Measurements from ENCODE around the gene KCNJ10.

KCNJ10 gene

DNA sequence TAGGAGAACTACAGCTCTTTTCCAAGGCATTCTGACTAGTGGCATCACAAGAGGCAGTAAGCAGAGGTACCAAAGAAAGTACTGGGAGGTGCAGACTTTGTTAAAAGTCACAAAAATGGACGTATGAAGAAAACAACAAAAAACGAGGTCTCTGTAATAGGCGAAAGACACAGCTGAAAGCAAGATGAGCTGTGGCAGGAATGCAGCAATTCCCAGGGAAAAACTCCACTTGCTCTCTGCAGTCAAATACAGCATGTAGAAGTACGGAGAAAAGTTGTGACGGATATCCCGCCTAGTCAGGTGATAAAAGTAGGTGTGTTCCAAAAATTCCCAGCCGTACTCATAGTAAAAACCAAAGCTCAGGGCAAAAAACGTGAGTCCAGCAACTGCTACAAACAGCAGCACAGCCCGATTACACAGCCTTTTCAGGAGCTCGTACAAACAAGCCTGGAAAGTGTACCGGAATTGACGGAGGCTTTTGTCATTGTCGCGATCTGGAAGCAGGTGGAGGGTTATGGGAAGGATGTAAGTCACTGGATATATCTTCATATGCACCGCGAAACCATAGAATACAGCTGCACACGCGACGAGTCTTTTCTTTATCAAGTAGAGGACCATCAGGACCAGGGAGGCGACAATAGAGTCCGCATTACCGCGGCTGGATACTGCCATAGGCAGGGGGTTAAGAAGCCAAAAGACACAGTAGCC, 39.1 kb downstream of the KCNJ10 start:
- no peak for TF ChIP-seq POLR2A (IDR thresholded peaks at IDR 0.05; ENCODE audit: low read depth, low read length)
- TF ChIP-seq TAF1 (IDR thresholded peaks at IDR 0.05; ENCODE audit: borderline replicate concordance, low read depth, low read length) = no peak
- no peak for TF ChIP-seq POLR2AphosphoS5 (IDR thresholded peaks at IDR 0.05; ENCODE audit: low read depth, low read length)
- no peak for DNase-seq (ENCODE audit: insufficient read length)
- peak; percentile 67 for FAIRE-seq

DNA sequence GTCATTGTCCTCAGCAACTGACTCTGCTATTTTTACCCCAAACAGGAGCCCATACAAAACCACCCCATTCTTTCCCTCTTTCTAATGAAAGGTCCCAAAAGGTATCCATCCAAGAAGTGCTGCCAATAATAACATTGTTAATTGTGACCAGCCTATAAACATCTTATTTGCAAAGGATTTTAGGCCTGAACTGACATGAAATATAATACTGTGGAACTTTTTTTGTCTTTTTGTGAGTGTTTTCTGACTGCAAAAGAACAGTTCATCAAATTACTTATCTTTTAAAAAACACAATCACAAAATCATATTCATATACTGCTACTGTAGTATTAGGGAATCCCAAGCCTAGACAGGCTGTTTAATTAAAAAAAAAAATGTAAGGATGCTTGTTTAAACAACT, 41.5 kb downstream of the KCNJ10 start:
- TF ChIP-seq TAF1 (IDR thresholded peaks at IDR 0.05; ENCODE audit: borderline replicate concordance, low read depth, low read length) (no peak), POLR2AphosphoS5 (IDR thresholded peaks at IDR 0.05; ENCODE audit: low read depth, low read length) (no peak), POLR2A (IDR thresholded peaks at IDR 0.05; ENCODE audit: low read depth, low read length) (no peak)
- DNase-seq (ENCODE audit: insufficient read length) = no peak

DNA sequence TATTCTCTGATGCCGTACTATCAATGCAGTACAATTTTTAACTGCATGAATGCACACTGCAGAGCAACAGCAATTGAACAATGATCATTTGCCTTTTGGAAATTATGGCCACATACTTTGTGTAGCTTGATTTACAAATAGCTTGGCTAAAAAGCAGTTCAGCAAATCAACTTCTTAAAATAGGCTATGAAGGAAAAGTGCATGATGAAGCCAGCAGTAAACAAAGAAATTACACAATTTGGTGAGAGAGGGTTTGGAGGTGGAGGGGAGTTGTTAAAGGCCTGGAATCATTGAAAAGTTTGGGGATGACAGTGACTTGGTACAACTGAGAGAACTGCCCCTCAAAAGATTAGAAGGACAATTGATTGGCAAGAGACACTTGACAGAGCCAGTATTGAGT, 44.6 kb downstream of the KCNJ10 start:
- FAIRE-seq = peak; percentile 30
- no peak for TF ChIP-seq POLR2A (IDR thresholded peaks at IDR 0.05; ENCODE audit: low read depth, low read length)
- no peak for TF ChIP-seq TAF1 (IDR thresholded peaks at IDR 0.05; ENCODE audit: borderline replicate concordance, low read depth, low read length)
- no peak for TF ChIP-seq POLR2AphosphoS5 (IDR thresholded peaks at IDR 0.05; ENCODE audit: low read depth, low read length)
- DNase-seq (ENCODE audit: insufficient read length) = no peak

More for the DNA sequence above, 41.5 kb downstream of the KCNJ10 start:
- FAIRE-seq = no peak

DNA sequence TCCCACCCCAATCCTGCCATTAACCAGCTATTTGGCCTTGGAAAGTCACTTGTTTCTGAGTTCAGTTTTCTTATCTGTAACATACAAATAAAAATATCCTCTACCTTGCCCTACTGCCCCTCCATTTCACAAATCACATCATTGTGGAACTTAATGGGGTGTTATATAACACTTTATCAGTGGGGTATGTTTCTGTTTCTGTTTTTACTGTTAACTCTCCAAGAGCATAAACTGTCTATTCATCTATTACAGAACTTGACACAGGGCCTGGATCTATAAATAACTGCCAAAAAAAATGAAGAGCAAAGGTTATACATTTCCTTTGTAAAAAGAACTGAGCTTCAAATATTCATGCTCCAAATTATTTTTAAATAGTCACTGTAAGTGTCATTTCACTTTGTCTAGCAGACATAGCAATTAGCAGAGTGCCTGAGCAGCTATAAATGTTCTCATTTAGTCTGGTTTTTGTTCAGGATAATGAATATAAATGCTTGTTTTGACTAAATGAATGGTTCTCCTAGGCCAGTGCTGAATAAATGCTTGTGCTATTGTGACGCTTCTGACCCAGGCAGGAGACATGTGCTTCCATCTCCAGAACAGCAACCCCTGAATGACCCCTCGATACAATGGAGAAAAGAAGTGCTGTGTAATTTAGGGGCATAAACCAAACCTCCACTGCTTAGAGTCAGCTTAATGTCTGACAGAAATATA, 45.6 kb downstream of the KCNJ10 start:
- FAIRE-seq = peak; percentile 63
- no peak for TF ChIP-seq TAF1 (IDR thresholded peaks at IDR 0.05; ENCODE audit: borderline replicate concordance, low read depth, low read length)
- TF ChIP-seq POLR2A (IDR thresholded peaks at IDR 0.05; ENCODE audit: low read depth, low read length) = no peak
- DNase-seq (ENCODE audit: insufficient read length) = no peak

DNA sequence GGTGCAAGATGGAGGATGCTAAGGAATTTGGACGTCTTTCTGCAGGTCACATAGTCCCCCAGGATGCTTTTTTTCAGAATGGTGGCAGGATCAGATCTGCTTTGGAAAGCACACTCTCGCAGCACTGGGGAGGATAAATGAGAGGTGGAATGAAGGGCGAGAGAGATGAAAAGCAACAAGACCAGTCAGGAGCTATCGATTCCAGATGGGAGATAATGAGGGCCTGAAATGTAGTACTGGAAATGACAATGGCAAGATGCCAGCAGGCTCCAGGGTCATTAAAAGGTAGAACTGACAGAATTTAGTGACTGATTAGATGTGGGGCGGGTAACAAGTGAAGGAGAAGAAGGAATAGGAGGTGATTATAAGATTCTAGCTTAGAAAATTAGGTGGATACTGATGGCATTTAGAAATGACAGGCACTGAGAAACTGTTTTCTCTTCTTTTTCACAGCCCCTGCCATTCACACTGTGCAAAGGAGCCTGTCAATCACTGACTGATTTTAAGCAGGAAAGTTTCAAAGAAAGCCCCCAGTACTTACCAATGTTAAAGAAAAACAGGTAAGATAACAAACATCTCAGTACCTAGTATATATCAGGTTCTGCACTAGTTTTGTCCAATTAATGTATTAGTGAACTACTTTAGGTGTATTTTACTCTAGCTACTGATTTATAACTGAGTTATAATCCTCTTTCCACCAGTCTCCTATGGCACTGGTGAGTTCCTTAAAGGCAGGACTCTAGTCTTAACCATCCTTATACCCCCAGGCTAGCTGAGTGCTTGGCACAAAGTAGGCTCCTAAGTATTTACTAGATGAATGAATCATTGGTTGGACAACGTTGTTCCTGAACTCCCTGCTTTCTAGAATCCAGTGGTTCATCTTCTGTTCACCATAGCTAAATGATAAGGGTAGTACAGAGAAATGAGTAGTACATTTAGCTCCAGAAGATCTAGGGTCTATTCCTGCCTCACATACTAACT, 47.3 kb downstream of the KCNJ10 start:
- DNase-seq (ENCODE audit: insufficient read length) (no peak), FAIRE-seq (no peak)
- no peak for TF ChIP-seq POLR2AphosphoS5 (IDR thresholded peaks at IDR 0.05; ENCODE audit: low read depth, low read length)
- TF ChIP-seq TAF1 (IDR thresholded peaks at IDR 0.05; ENCODE audit: borderline replicate concordance, low read depth, low read length) = no peak
- TF ChIP-seq POLR2A (IDR thresholded peaks at IDR 0.05; ENCODE audit: low read depth, low read length) = no peak

DNA sequence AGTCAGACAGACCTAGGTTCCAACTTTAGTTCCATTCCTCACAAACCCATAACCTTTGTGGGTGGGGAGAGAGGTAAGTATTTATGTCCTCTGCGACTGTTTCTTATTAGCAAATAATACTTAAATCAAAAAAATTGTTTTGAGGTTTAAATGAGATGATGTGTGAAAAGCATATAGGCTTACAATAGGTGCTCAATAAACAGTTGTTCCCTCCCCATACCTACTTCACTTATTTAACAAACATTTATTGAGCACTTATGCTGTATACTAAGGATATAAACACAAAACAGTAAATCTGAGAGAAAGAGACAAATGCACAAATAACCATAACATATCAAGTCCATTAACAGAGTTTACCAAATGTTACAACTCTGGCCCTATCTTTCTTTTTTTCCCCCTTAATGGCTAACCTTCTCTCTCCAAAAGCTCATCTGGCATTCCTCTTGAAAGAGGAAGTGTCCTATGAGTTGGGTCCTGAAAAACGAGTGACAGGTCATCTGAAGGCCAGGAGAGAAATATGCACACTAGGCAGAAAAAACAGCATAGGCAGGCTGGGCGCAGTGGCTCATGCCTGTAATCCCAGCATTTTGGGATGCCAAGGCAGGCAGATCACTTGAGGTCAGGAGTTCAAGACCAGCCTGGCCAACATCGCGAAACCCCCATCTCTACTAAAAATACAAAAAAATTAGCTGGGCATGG, 48.4 kb downstream of the KCNJ10 start:
- DNase-seq (ENCODE audit: insufficient read length) (no peak), FAIRE-seq (no peak)
- no peak for TF ChIP-seq TAF1 (IDR thresholded peaks at IDR 0.05; ENCODE audit: borderline replicate concordance, low read depth, low read length)
- TF ChIP-seq POLR2A (IDR thresholded peaks at IDR 0.05; ENCODE audit: low read depth, low read length) = no peak

DNA sequence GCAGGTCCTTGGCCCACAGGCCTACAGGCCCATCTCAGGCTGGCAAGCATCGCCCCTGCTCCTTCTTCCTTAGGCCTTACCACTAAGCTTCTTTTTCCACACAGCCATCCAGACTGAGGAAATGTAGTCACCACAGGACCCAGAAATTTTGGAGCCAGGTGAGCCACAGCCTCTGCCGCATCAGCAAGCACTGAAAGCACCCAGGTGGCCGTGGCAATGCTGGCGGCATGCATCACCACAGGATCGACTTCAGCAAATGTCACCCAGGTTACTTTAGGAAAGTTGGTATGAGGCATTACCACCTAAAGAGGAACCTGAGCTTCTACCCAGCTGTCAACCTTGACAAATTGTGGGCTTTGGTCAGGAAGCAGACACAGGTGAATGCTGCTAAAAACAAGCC, 49.8 kb downstream of the KCNJ10 start:
- DNase-seq (ENCODE audit: insufficient read length) (no peak), FAIRE-seq (no peak)
- TF ChIP-seq TAF1 (IDR thresholded peaks at IDR 0.05; ENCODE audit: borderline replicate concordance, low read depth, low read length) (no peak), POLR2A (IDR thresholded peaks at IDR 0.05; ENCODE audit: low read depth, low read length) (no peak), POLR2AphosphoS5 (IDR thresholded peaks at IDR 0.05; ENCODE audit: low read depth, low read length) (no peak)

DNA sequence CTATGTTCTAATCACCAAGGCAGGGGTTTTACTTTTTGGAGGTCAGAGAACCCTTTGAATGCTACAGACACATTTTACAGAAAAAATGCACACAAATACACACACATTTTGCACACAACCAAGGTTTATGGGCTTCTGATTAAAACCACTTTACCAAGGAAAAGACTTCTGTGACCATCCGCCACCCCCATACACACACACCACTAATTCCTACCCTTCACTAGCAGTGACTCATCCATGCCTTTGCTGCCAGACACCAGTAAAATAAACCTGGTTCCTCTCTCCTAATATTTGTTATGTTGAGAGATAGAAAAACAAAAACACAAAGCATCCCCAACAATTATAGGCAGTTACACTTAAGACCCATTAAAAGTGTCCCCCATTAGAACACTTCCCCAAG, 51.1 kb downstream of the KCNJ10 start:
- FAIRE-seq = no peak
- TF ChIP-seq POLR2AphosphoS5 (IDR thresholded peaks at IDR 0.05; ENCODE audit: low read depth, low read length) (no peak), TAF1 (IDR thresholded peaks at IDR 0.05; ENCODE audit: borderline replicate concordance, low read depth, low read length) (no peak), POLR2A (IDR thresholded peaks at IDR 0.05; ENCODE audit: low read depth, low read length) (no peak)
- DNase-seq (ENCODE audit: insufficient read length) = no peak

DNA sequence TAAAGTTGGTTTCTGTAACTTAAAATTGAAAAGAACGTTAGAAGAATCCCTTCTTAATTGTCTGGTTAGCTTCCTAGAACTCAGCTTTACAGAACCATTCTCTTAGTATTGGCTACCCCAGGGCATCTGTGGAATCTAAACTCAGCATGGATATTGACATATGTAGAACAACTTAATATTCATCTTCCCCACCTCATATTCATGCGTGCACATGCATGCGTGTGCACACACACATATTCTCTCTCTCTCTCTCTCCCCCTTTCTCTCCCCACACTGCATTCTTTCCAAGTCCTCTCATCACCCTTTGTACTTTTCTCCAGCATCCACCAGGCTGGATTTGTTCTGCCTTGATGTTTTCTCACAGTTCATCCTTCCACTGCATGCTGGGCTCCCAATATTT, 51.6 kb downstream of the KCNJ10 start:
- TF ChIP-seq POLR2A (IDR thresholded peaks at IDR 0.05; ENCODE audit: low read depth, low read length) (no peak), TAF1 (IDR thresholded peaks at IDR 0.05; ENCODE audit: borderline replicate concordance, low read depth, low read length) (no peak), POLR2AphosphoS5 (IDR thresholded peaks at IDR 0.05; ENCODE audit: low read depth, low read length) (no peak)
- DNase-seq (ENCODE audit: insufficient read length) (no peak), FAIRE-seq (no peak)

DNA sequence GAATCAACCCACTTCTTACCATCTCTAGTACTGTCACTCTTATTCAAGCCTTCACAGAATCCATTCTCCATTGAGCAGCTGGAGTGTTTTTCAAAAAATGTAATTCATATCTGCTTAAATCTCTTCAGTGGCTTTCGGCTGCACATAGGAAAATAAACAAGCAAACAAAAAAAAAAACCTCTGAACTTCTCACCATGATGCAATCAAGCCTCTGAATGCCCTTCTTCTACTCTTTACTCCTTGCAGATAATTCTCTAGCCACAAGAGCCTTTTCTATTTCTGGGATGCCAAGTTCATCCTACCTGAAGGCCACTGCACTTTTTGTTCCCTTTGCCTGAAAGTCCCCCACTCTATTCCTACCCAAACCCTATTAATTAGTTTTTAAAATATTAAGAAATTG, 52.4 kb downstream of the KCNJ10 start:
- no peak for DNase-seq (ENCODE audit: insufficient read length)
- FAIRE-seq = no peak

DNA sequence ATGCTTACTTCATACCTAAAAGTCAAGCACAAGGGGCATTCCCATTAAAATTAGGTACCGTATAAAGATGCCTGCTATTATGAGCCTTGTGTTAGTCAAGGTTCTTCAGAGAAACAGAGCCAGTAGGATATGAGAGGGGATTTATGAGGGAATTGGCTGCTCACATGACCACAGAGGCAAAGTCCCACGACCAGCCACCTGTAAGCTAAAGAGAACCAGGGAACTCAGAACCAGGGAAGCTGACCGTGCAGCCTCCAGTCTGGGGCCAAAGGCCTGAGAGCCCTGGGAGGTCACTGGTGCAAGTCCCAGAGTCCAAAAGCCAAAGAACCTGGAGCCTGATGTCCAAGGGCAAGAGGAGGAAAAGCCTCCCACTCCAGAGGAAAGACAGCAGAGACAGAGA, 58.2 kb downstream of the KCNJ10 start:
- no peak for DNase-seq (ENCODE audit: insufficient read length)
- TF ChIP-seq POLR2AphosphoS5 (IDR thresholded peaks at IDR 0.05; ENCODE audit: low read depth, low read length) (no peak), POLR2A (IDR thresholded peaks at IDR 0.05; ENCODE audit: low read depth, low read length) (no peak), TAF1 (IDR thresholded peaks at IDR 0.05; ENCODE audit: borderline replicate concordance, low read depth, low read length) (no peak)
- no peak for FAIRE-seq

More for the DNA sequence above, 52.4 kb downstream of the KCNJ10 start:
- TF ChIP-seq POLR2A (IDR thresholded peaks at IDR 0.05; ENCODE audit: low read depth, low read length) (no peak), TAF1 (IDR thresholded peaks at IDR 0.05; ENCODE audit: borderline replicate concordance, low read depth, low read length) (no peak), POLR2AphosphoS5 (IDR thresholded peaks at IDR 0.05; ENCODE audit: low read depth, low read length) (no peak)
